Smooth muscle cell (in vitro differentiated cells): ENCODE results near the gene TCF7L1. TPM values are rescaled to one million over a fixed set of nuclear protein-coding genes. Genes with fewer than 3 reads are reported as not detected.
"Not testable (repeated sequence)": the region's sequence is repeated elsewhere in the genome, so short reads cannot be mapped to it uniquely, and the experiment has no call there.

Source experiments
- DNase-seq: peaks from one replicate; lab custom pipeline; 2025; ENCODE audit not compliant: unreplicated experiment; lab: John Stamatoyannopoulos, UW
- H2AFZ ChIP-seq: fragments of 200-600 bp; sonication (generic); 2 replicates; pipeline ENCODE4 v1.6.0; 2016; ENCODE audit warnings: antibody characterized with exemption, low read depth, mild to moderate bottlenecking
- H3F3A ChIP-seq: fragments of 200-600 bp; sonication (generic); 2 replicates; pipeline ENCODE4 v1.6.0; 2017; ENCODE audit warnings: antibody characterized with exemption, low read depth
- H3K27ac ChIP-seq: fragments of 200-600 bp; sonication (generic); 2 replicates; pipeline ENCODE4 v1.5.1; 2016; ENCODE audit warnings: low read depth, mild to moderate bottlenecking
- H3K27me3 ChIP-seq: fragments of 200-600 bp; sonication (generic); 2 replicates; pipeline ENCODE4 v1.6.1; 2016; ENCODE audit warnings: low read depth, mild to moderate bottlenecking
- H3K36me3 ChIP-seq: fragments of 200-600 bp; sonication (generic); 2 replicates; pipeline ENCODE4 v1.5.1; 2016; ENCODE audit warnings: low read depth
- H3K4me1 ChIP-seq: fragments of 200-600 bp; sonication (generic); 2 replicates; pipeline ENCODE4 v1.5.1; 2016; ENCODE audit warnings: low read depth
- H3K4me2 ChIP-seq: fragments of 200-600 bp; sonication (generic); 2 replicates; pipeline ENCODE4 v1.6.0; 2016; ENCODE audit warnings: mild to moderate bottlenecking
- H3K4me3 ChIP-seq: fragments of 200-600 bp; sonication (generic); 2 replicates; pipeline ENCODE4 v1.5.1; 2016; ENCODE audit warnings: mild to moderate bottlenecking
- H3K79me2 ChIP-seq: fragments of 200-600 bp; sonication (generic); 2 replicates; pipeline ENCODE4 v1.6.0; 2016; ENCODE audit warnings: low read depth, mild to moderate bottlenecking
- H3K9ac ChIP-seq: fragments of 200-600 bp; sonication (generic); 2 replicates; pipeline ENCODE4 v1.6.0; 2016; ENCODE audit warnings: low read depth
- H3K9me3 ChIP-seq: fragments of 200-600 bp; sonication (generic); replicated peaks from 2 replicates; pipeline ENCODE4 v1.5.1; 2016; ENCODE audit warnings: low read depth
- H4K20me1 ChIP-seq: fragments of 200-600 bp; sonication (generic); 2 replicates; pipeline ENCODE4 v1.6.0; 2016; ENCODE audit warnings: low read depth
- WGBS: methylation state at CpG from one replicate; pipeline ENCODE4 v1.1.7; 2016; ENCODE audit warnings: low lambda C conversion rate; 5-methylcytosine and 5-hydroxymethylcytosine counted together
- polyA plus RNA-seq: library from polyadenylated mRNA; unstranded; fragments of >200 nt; fragmentation: Nextera tagmentation; extraction: Ambion mirVana; gene quantifications from 2 replicates; pipeline ENCODE4 v1.2.1, GENCODE V29; 2016
- total RNA-seq: library from RNA; depleted of rRNA; stranded (reverse); fragments of >200 nt; gene quantifications from 2 replicates; pipeline ENCODE4 v1.2.3, GENCODE V29; 2014
- TF ChIP-seq, protein P1 (sequence below): fragments of 200-600 bp; sonication (generic); IDR thresholded peaks from 2 replicates; pipeline ENCODE4 v1.5.1; 2017; ENCODE audit warnings: borderline replicate concordance, mild to moderate bottlenecking, antibody characterized with exemption; ENCODE audit not compliant: insufficient read depth, poor library complexity, severe bottlenecking

TCF7L1 gene
- total and polyA plus RNA-seq, 2 experiments from 2014 or later = 4.5 to 15.2 TPM

GRCh38 chr2:85341269-85342029, 208.3 kb downstream of the TCF7L1 start:
- peaks cover 5% of the 10 kb centered on the region for H3K27me3 ChIP-seq
- no peaks in the 10 kb centered on the region for H3K4me1 ChIP-seq
- no peaks in the 10 kb centered on the region for H3K79me2 ChIP-seq
- no peaks in the 10 kb centered on the region for H4K20me1 ChIP-seq
- H3K9me3 ChIP-seq = no peaks in the 10 kb centered on the region
- no peak overlapping the region for H2AFZ ChIP-seq
- no peaks in the 10 kb centered on the region for H3F3A ChIP-seq
- 95% methylated on average over 30 of the region's 30 CpGs for WGBS
- H3K27ac ChIP-seq = no peak overlapping the region
- no peak for DNase-seq
- TF ChIP-seq, protein P1, sequence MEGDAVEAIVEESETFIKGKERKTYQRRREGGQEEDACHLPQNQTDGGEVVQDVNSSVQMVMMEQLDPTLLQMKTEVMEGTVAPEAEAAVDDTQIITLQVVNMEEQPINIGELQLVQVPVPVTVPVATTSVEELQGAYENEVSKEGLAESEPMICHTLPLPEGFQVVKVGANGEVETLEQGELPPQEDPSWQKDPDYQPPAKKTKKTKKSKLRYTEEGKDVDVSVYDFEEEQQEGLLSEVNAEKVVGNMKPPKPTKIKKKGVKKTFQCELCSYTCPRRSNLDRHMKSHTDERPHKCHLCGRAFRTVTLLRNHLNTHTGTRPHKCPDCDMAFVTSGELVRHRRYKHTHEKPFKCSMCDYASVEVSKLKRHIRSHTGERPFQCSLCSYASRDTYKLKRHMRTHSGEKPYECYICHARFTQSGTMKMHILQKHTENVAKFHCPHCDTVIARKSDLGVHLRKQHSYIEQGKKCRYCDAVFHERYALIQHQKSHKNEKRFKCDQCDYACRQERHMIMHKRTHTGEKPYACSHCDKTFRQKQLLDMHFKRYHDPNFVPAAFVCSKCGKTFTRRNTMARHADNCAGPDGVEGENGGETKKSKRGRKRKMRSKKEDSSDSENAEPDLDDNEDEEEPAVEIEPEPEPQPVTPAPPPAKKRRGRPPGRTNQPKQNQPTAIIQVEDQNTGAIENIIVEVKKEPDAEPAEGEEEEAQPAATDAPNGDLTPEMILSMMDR = no peak
- H3K36me3 ChIP-seq = no peaks in the 10 kb centered on the region
- H3K4me2 ChIP-seq = no peak overlapping the region
- H3K9ac ChIP-seq = no peak overlapping the region
- H3K4me3 ChIP-seq = no peak overlapping the region

GRCh38 chr2:85342156-85342555, 209.0 kb downstream of the TCF7L1 start:
- Histone ChIP-seq H3K4me1 (no peaks in the 10 kb centered on the region), H3F3A (no peaks in the 10 kb centered on the region), H2AFZ (no peak overlapping the region), H3K27me3 (peaks cover 5% of the 10 kb centered on the region), H3K27ac (no peak overlapping the region), H3K79me2 (no peaks in the 10 kb centered on the region), H4K20me1 (no peaks in the 10 kb centered on the region), H3K4me3 (no peak overlapping the region), H3K9ac (no peak overlapping the region), H3K4me2 (no peak overlapping the region), H3K36me3 (no peaks in the 10 kb centered on the region), H3K9me3 (no peaks in the 10 kb centered on the region)
- TF ChIP-seq, protein P1 = no peak
- DNase-seq = no peak
- WGBS = 86% methylated on average over 3 of the region's 3 CpGs

DNA sequence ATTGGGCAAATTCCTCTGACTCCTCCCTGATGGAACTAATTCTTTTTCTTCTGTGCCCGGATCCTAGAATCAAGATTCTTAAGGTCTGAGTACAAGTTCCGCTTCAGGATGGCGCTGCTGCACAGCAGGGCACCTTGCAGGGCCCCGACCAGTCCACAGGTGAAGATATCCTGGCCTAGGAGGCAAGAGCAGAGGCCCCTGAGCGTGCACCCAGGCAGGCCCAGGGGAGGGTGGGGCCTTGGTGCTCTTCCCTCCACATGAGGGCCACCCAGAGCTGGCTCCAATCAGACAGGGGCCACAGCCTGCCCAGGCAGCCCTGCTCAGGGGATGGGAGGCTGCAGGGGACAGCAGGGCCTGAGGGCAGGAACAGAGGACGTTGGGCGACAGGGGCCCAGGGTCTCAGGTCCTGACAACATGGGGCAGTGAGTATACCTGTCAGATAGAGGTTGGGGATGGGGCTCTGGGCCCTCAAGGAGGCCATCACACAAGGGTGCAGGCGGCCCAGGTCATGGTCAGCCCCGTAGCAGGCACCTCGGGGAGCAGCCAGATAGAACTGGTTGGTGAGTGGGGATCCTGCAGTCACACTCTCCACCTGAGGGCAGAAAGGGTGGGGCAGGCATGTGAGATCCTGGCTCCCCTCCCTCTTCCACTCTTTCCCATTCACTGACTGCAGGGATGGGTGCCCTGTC, 210.2 kb downstream of the TCF7L1 start:
- H3K4me2 ChIP-seq, H3K79me2 ChIP-seq, H3K9me3 ChIP-seq, H3K4me3 ChIP-seq, H3K9ac ChIP-seq, H2AFZ ChIP-seq, H3K4me1 ChIP-seq, H4K20me1 ChIP-seq, H3F3A ChIP-seq, H3K27ac ChIP-seq, H3K36me3 ChIP-seq, H3K27me3 ChIP-seq, DNase-seq: not testable (repeated sequence)
- 95% methylated on average over 10 of the region's 10 CpGs for WGBS

DNA sequence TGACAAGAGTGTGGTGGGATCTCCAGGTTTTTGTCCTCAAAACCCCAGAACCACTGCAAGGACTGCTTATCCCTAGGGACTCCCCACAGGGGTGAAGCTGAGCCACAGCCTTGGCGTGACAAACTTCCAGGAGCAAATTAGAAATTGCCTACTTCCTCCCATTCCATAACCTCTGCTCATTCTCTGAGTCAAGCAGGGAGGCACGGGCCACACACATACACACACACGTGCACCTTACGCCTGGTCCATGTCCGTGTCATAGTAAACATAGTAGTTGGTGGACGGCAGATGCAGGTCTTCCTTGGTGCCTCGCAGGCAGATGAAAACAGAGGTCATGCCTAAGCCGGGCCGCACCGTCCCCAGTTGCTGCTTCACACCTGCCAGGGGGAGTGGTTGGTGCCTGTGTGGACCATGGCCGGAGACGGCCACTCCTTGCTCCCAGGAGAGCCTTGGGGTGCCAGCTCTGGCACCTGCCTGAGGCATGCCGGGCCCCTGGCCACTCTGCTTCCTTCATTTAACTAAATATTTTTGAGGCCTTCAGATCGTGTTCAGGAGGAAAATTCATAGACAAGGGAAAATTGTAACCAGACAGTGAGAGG, 211.3 kb downstream of the TCF7L1 start:
- Histone ChIP-seq H3K9me3 (no peaks in the 10 kb centered on the region), H3K4me2 (no peak overlapping the region), H3K4me3 (no peak overlapping the region), H4K20me1 (no peaks in the 10 kb centered on the region), H3K36me3 (no peaks in the 10 kb centered on the region), H3K27ac (no peak overlapping the region), H3K4me1 (no peaks in the 10 kb centered on the region), H3K27me3 (peaks cover 3% of the 10 kb centered on the region), H3F3A (no peaks in the 10 kb centered on the region), H2AFZ (no peak overlapping the region), H3K9ac (no peak overlapping the region), H3K79me2 (no peaks in the 10 kb centered on the region)
- DNase-seq = no peak
- TF ChIP-seq, protein P1 = no peak
- WGBS = 96% methylated on average over 14 of the region's 14 CpGs
